ENCODE measurements around the gene GPR180.

Gene GPR180

GRCh38 chr13:94601446-94602431 lies at the start of gene GPR180:
GPR180 (plus strand) TSS chr13:94601857; CDS start chr13:94601928, 71 bp downstream.
- peak; percentile 95 for DNase-seq

- no peak for DNase-seq
Measured at GRCh38 chr13:94552095-94552494, 49.6 kb upstream of the GPR180 start.

GRCh38 chr13:94553766-94554165 lies 47.9 kb upstream of the GPR180 start:
- no peak for DNase-seq

- DNase-seq = no peak
Measured at GRCh38 chr13:94556041-94556440, 45.6 kb upstream of the GPR180 start.

- DNase-seq = no peak
Measured at GRCh38 chr13:94556621-94557020, 45.0 kb upstream of the GPR180 start.

- DNase-seq = no peak
Measured at GRCh38 chr13:94557684-94558235, 43.9 kb upstream of the GPR180 start.

GRCh38 chr13:94558716-94559115 lies 42.9 kb upstream of the GPR180 start:
- no peak for DNase-seq

- DNase-seq = no peak
Measured at GRCh38 chr13:94559222-94559795, 42.3 kb upstream of the GPR180 start.

- no peak for DNase-seq
Measured at GRCh38 chr13:94560116-94560515, 41.5 kb upstream of the GPR180 start.

- DNase-seq = no peak
Measured at GRCh38 chr13:94561126-94561525, 40.5 kb upstream of the GPR180 start.

GRCh38 chr13:94567581-94567980 lies 34.1 kb upstream of the GPR180 start:
- no peak for DNase-seq

- DNase-seq = no peak
Measured at GRCh38 chr13:94568443-94568842, 33.2 kb upstream of the GPR180 start.

- DNase-seq = no peak
Measured at GRCh38 chr13:94569615-94570014, 32.0 kb upstream of the GPR180 start.

GRCh38 chr13:94579063-94579462 lies 22.6 kb upstream of the GPR180 start:
- no peak for DNase-seq

GRCh38 chr13:94583926-94584325 lies 17.7 kb upstream of the GPR180 start:
- no peak for DNase-seq

GRCh38 chr13:94585543-94586101 lies 16.0 kb upstream of the GPR180 start:
- DNase-seq = no peak

- no peak for DNase-seq
Measured at GRCh38 chr13:94586371-94586770, 15.3 kb upstream of the GPR180 start.

- no peak for DNase-seq
Measured at GRCh38 chr13:94588541-94588940, 13.1 kb upstream of the GPR180 start.

- DNase-seq = no peak
Measured at GRCh38 chr13:94590744-94591143, 10.9 kb upstream of the GPR180 start.

- peak; percentile 52 for DNase-seq
Measured at GRCh38 chr13:94595001-94595949, 6.4 kb upstream of the GPR180 start.

- DNase-seq = peak; percentile 92
Measured at GRCh38 chr13:94595950-94596574, 5.6 kb upstream of the GPR180 start, which contains the start of gene TGDS. TGDS (minus strand) TSS chr13:94596152; CDS start chr13:94596136, 16 bp downstream.

- no peak for DNase-seq
Measured at GRCh38 chr13:94596575-94596971, 5.1 kb upstream of the GPR180 start.

All from stimulated activated CD4-positive, alpha-beta T cell treated with anti-CD3 and anti-CD28 coated beads, Interleukin-15, amount 100 ng/mL, for 24 hours (primary cell).